ENCODE data around the gene DISC1. TPM values are rescaled to one million over a fixed set of nuclear protein-coding genes. Genes with fewer than 3 reads are reported as not detected.
"Not testable (repeated sequence)": the region's sequence is repeated elsewhere in the genome, so short reads cannot be mapped to it uniquely, and the experiment has no call there.

Gene DISC1
- total RNA-seq, 1 experiment from 2014 or later = 9.8 TPM

GRCh38 chr1:231779081-231779480, 152.5 kb downstream of the DISC1 start:
- Mint-ChIP-seq H3K27ac (ENCODE audit: unreplicated experiment) (no peak overlapping the region), H3K36me3 (ENCODE audit: insufficient read depth, unreplicated experiment) (no peaks in the 10 kb centered on the region), H3K4me3 (ENCODE audit: low read depth, unreplicated experiment) (no peak overlapping the region), H3K4me1 (ENCODE audit: low read depth, unreplicated experiment) (peaks cover 28% of the 10 kb centered on the region), H3K9me3 (ENCODE audit: low read depth, unreplicated experiment) (no peaks in the 10 kb centered on the region), H3K27me3 (ENCODE audit: unreplicated experiment) (no peaks in the 10 kb centered on the region)
- CTCF ChIA-PET = no interaction called here
- TF ChIP-seq CTCF (IDR thresholded peaks at IDR 0.05; ENCODE audit: unreplicated experiment) = no peak
- no peak for DNase-seq
- BruUV-seq (replicated peaks) = no TSS peak
- intact Hi-C loops (cut with micrococcal nuclease; ENCODE audit: unreplicated experiment) = no loop called here

- CTCF ChIA-PET = interaction anchor here (0.8 to 1.3 kb wide), 3 partner anchors 25 to 202 kb away, joined by 3 to 6 read pairs (median 3); no protein-coding TSS in a partner anchor
- Mint-ChIP-seq H3K27ac (ENCODE audit: unreplicated experiment) (no peak overlapping the region), H3K27me3 (ENCODE audit: unreplicated experiment) (no peaks in the 10 kb centered on the region), H3K4me1 (ENCODE audit: low read depth, unreplicated experiment) (peaks cover 28% of the 10 kb centered on the region), H3K4me3 (ENCODE audit: low read depth, unreplicated experiment) (no peak overlapping the region), H3K36me3 (ENCODE audit: insufficient read depth, unreplicated experiment) (no peaks in the 10 kb centered on the region), H3K9me3 (ENCODE audit: low read depth, unreplicated experiment) (no peaks in the 10 kb centered on the region)
- BruUV-seq (replicated peaks) = no TSS peak
- TF ChIP-seq CTCF (IDR thresholded peaks at IDR 0.05; ENCODE audit: unreplicated experiment) = no peak
- no peak for DNase-seq
- intact Hi-C loops (cut with micrococcal nuclease; ENCODE audit: unreplicated experiment) = no loop called here
Observed at GRCh38 chr1:231781892-231782291, 155.3 kb downstream of the DISC1 start.

- DNase-seq; intact Hi-C loops (cut with micrococcal nuclease; ENCODE audit: unreplicated experiment); H3K9me3 Mint-ChIP-seq (ENCODE audit: low read depth, unreplicated experiment); H3K4me3 Mint-ChIP-seq (ENCODE audit: low read depth, unreplicated experiment); CTCF ChIA-PET; H3K27ac Mint-ChIP-seq (ENCODE audit: unreplicated experiment); BruUV-seq (replicated peaks); H3K27me3 Mint-ChIP-seq (ENCODE audit: unreplicated experiment); H3K36me3 Mint-ChIP-seq (ENCODE audit: insufficient read depth, unreplicated experiment): not testable (repeated sequence)
- peaks cover 13% of the 10 kb centered on the region for H3K4me1 Mint-ChIP-seq (ENCODE audit: low read depth, unreplicated experiment)
Observed at GRCh38 chr1:231785073-231785472, 158.5 kb downstream of the DISC1 start.

GRCh38 chr1:231786126-231786525, 159.5 kb downstream of the DISC1 start:
- no peak for DNase-seq
- no peaks in the 10 kb centered on the region for H3K36me3 Mint-ChIP-seq (ENCODE audit: insufficient read depth, unreplicated experiment)
- CTCF ChIA-PET = no interaction called here
- H3K9me3 Mint-ChIP-seq (ENCODE audit: low read depth, unreplicated experiment) = no peaks in the 10 kb centered on the region
- no peaks in the 10 kb centered on the region for H3K27me3 Mint-ChIP-seq (ENCODE audit: unreplicated experiment)
- H3K4me3 Mint-ChIP-seq (ENCODE audit: low read depth, unreplicated experiment) = no peak overlapping the region
- intact Hi-C loops (cut with micrococcal nuclease; ENCODE audit: unreplicated experiment) = no loop called here
- TF ChIP-seq CTCF (IDR thresholded peaks at IDR 0.05; ENCODE audit: unreplicated experiment) = no peak
- no peak overlapping the region for H3K27ac Mint-ChIP-seq (ENCODE audit: unreplicated experiment)
- no TSS peak for BruUV-seq (replicated peaks)
- peaks cover 13% of the 10 kb centered on the region for H3K4me1 Mint-ChIP-seq (ENCODE audit: low read depth, unreplicated experiment)

DNA sequence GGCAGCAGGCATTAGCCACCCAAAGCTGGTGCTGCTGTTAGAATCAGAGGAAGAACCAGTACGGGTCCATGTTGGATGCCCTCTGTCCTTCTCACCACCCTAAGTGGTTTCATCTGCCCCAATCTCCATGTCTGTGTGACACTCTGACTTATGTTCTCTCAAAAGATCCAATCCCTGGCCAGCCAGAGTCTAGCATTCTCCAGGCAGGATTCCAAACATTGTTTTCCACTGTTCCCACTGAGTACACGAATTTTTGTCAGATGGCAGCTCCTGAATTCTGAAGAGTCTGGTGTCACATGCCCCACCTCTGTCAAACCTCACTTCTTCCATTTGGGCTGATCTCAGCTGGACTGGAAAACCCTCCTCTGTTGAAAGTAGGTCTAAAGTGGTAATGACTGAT, 166.0 kb downstream of the DISC1 start:
- Mint-ChIP-seq H3K4me3 (ENCODE audit: low read depth, unreplicated experiment) (no peak overlapping the region), H3K4me1 (ENCODE audit: low read depth, unreplicated experiment) (no peaks in the 10 kb centered on the region), H3K27me3 (ENCODE audit: unreplicated experiment) (no peaks in the 10 kb centered on the region), H3K27ac (ENCODE audit: unreplicated experiment) (no peak overlapping the region), H3K9me3 (ENCODE audit: low read depth, unreplicated experiment) (no peaks in the 10 kb centered on the region), H3K36me3 (ENCODE audit: insufficient read depth, unreplicated experiment) (no peaks in the 10 kb centered on the region)
- BruUV-seq (replicated peaks) = no TSS peak
- no peak for TF ChIP-seq CTCF (IDR thresholded peaks at IDR 0.05; ENCODE audit: unreplicated experiment)
- no peak for DNase-seq
- CTCF ChIA-PET = no interaction called here
- intact Hi-C loops (cut with micrococcal nuclease; ENCODE audit: unreplicated experiment) = no loop called here

All from Calu3 (cell line).